ENCODE data around the gene ATF5. TPM values are rescaled to one million over a fixed set of nuclear protein-coding genes. Genes with fewer than 3 reads are reported as not detected.

The ATF5 gene
- total and polyA plus RNA-seq, 2 experiments from 2014 or later: 4.8 to 6.8 TPM

GRCh38 chr19:49896863-49897621, 32.0 kb upstream of the ATF5 start, which contains the start of gene IL4I1:
IL4I1 (minus strand) TSS chr19:49896887; CDS start chr19:49896160, 727 bp downstream.
- no peak within 1 kb of the TSS for H3K4me3 ChIP-seq
- peak in 1 of 2 donors; percentile 41 for DNase-seq (ENCODE audit: low read depth in 1 of 2, low spot score in 1 of 2)
- no peaks in the 10 kb centered on the region for H3K9me3 ChIP-seq (ENCODE audit: low read depth)
- no peaks in the 10 kb centered on the region for H3K4me1 ChIP-seq (ENCODE audit: low read depth)
- no peak within 1 kb of the TSS for H3K27ac ChIP-seq
- H3K36me3 ChIP-seq: no peaks in the 10 kb centered on the region
- TF ChIP-seq, protein P1, sequence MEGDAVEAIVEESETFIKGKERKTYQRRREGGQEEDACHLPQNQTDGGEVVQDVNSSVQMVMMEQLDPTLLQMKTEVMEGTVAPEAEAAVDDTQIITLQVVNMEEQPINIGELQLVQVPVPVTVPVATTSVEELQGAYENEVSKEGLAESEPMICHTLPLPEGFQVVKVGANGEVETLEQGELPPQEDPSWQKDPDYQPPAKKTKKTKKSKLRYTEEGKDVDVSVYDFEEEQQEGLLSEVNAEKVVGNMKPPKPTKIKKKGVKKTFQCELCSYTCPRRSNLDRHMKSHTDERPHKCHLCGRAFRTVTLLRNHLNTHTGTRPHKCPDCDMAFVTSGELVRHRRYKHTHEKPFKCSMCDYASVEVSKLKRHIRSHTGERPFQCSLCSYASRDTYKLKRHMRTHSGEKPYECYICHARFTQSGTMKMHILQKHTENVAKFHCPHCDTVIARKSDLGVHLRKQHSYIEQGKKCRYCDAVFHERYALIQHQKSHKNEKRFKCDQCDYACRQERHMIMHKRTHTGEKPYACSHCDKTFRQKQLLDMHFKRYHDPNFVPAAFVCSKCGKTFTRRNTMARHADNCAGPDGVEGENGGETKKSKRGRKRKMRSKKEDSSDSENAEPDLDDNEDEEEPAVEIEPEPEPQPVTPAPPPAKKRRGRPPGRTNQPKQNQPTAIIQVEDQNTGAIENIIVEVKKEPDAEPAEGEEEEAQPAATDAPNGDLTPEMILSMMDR (IDR thresholded peaks at IDR 0.05; ENCODE audit: low read depth, low read length): no peak
- no peaks in the 10 kb centered on the region for H3K27me3 ChIP-seq

GRCh38 chr19:49904136-49904535, 24.9 kb upstream of the ATF5 start:
- Histone ChIP-seq H3K27me3 (no peaks in the 10 kb centered on the region), H3K4me3 (no peak overlapping the region), H3K4me1 (ENCODE audit: low read depth) (no peaks in the 10 kb centered on the region), H3K9me3 (ENCODE audit: low read depth) (no peaks in the 10 kb centered on the region), H3K27ac (no peak overlapping the region), H3K36me3 (peaks cover 9% of the 10 kb centered on the region)
- DNase-seq (ENCODE audit: low read depth in 1 of 2, low spot score in 1 of 2): no peak
- TF ChIP-seq, protein P1 (IDR thresholded peaks at IDR 0.05; ENCODE audit: low read depth, low read length): no peak

DNA sequence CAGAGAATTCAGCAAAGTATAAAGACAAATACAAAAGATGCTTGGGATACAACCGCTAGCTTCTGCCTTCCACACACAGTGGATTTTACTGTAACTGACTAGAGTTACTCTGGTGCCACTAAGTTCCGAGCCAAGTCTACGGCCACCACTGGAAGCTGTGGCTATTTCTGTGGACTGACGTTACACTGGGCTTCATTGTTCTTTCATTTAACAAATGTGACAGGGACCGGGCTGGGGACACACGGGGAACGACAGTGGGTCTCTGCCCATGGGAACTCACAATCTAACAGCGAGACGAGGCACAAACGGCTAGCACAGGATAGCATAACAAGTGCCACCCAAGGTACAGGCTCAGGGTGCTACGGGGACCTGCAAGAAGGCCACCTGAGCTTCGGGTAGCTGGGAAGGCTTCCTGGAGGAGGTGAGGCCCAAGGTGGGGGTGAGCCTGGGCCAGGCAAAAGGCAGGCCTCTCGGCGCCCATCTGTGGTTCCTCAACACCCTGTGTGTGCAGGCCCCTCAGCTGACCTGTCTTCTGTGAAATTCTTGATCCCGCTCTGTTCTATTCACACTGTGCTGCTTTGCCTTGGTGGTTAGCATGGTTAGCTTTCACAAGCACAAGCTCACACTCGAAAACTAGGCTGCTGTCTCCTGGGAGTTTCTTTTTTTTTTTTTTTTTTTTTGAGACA, 22.0 kb upstream of the ATF5 start:
- peaks cover 15% of the 10 kb centered on the region for H3K36me3 ChIP-seq
- no peak overlapping the region for H3K4me3 ChIP-seq

GRCh38 chr19:49907745-49908446, 21.1 kb upstream of the ATF5 start:
- peaks cover 15% of the 10 kb centered on the region for H3K36me3 ChIP-seq
- TF ChIP-seq, protein P1 (IDR thresholded peaks at IDR 0.05; ENCODE audit: low read depth, low read length): no peak

More for the DNA sequence above, 22.0 kb upstream of the ATF5 start:
- Histone ChIP-seq H3K9me3 (ENCODE audit: low read depth) (no peaks in the 10 kb centered on the region), H3K4me1 (ENCODE audit: low read depth) (no peaks in the 10 kb centered on the region), H3K27ac (no peak overlapping the region), H3K27me3 (no peaks in the 10 kb centered on the region)
- DNase-seq (ENCODE audit: low read depth in 1 of 2, low spot score in 1 of 2): no peak
- TF ChIP-seq, protein P1 (IDR thresholded peaks at IDR 0.05; ENCODE audit: low read depth, low read length): no peak

More at GRCh38 chr19:49907745-49908446, 21.1 kb upstream of the ATF5 start:
- H3K4me1 ChIP-seq (ENCODE audit: low read depth): no peaks in the 10 kb centered on the region
- no peak overlapping the region for H3K27ac ChIP-seq
- no peak overlapping the region for H3K4me3 ChIP-seq
- H3K9me3 ChIP-seq (ENCODE audit: low read depth): no peaks in the 10 kb centered on the region
- no peaks in the 10 kb centered on the region for H3K27me3 ChIP-seq
- DNase-seq (ENCODE audit: low read depth in 1 of 2, low spot score in 1 of 2): no peak

Measured in cardiac muscle cell (in vitro differentiated cells and primary cell).